Umbilical cord (tissue), 2 donors: ENCODE measurements around the gene DCUN1D4. TPM values are rescaled to one million over a fixed set of nuclear protein-coding genes. Genes with fewer than 3 reads are reported as not detected.

Source experiments
- DNase-seq: peaks from one replicate; pipeline ENCODE4 v3.0.0-alpha.2; 2015; ENCODE audit warnings: low spot score
- total RNA-seq: library from RNA; depleted of rRNA; stranded (reverse); fragments of >200 nt; gene quantifications from one replicate; pipeline ENCODE4 v1.2.3, GENCODE V29; 2014; ENCODE audit warnings: low replicate concordance; ENCODE audit not compliant: insufficient read depth

Gene DCUN1D4
- total RNA-seq, 1 donor from 2014 or later: 85.0 TPM

- DNase-seq: no peak
Measured at GRCh38 chr4:51853027-51853682, 10.2 kb downstream of the DCUN1D4 start.

DNA sequence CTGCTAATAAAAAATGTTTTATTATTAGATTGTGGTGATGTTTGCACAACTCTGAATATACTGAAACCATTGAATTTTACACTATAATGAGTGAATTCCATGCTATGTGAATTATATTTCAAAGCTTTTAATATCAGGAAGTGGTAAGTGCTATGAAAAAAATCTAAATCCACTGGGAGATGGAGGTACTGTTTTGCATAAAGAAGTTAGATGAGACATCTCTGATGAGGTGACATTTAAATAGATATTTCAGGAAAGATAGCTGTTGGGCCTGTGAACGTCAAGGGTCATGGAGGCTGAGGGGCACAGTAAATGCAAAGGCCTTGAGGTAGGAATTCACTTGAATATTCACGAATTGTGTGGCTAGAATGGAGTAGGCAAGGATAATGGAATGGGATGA, 12.3 kb downstream of the DCUN1D4 start:
- DNase-seq: no peak

DNA sequence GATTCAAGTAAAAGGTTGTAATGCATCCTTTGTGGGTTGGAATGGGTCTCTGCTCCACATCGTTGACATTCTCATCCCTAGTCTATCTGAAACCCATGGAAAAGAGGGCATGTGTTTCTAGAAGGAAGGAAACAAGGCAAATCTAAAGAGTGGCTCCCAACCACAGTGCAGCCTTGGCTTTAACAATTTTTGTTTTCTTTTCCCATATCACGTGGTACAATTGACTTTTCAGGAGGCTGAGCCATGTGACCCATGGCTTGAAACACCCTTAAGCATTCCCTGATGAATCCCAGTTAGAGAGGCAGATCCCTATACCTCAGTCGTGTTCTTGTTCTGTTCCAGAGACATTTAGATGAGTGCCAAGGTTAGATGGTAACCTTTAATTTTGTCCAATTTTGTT, 12.8 kb downstream of the DCUN1D4 start:
- DNase-seq: no peak

- DNase-seq: no peak
Measured at GRCh38 chr4:51858605-51859202, 15.8 kb downstream of the DCUN1D4 start.

DNA sequence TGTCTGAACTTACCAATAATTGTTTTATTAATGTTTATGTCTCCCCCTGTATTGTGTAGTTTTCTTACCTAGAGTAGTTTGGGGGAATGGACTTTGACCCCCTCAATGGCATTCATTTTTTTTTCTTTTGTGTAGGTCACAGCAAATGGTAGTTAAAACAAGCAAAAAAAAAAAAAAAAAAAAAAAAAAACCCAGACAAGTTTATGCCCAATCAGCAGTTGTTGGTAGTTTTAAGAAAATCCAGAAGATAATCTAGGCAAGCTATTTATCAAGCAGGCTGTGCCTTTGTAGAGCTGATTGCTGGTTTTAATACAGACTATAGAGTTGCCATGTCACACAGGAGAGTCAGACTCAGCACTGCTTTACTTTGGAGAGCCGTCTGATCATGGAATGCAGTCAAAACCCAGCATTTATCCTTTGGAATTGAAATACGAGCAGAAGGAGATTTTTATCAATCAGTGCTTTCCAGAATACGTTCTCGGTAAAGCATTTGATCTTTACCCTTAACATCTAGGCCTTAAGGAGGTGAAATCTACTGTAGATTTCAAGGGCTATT, 16.6 kb downstream of the DCUN1D4 start:
- peak; percentile 89 for DNase-seq

GRCh38 chr4:51862199-51862598, 19.2 kb downstream of the DCUN1D4 start:
- DNase-seq: no peak

- no peak for DNase-seq
Measured at GRCh38 chr4:51862781-51863180, 19.8 kb downstream of the DCUN1D4 start.

- DNase-seq: no peak
Measured at GRCh38 chr4:51865717-51866116, 22.8 kb downstream of the DCUN1D4 start.

GRCh38 chr4:51866835-51867234, 23.9 kb downstream of the DCUN1D4 start:
- no peak for DNase-seq

DNA sequence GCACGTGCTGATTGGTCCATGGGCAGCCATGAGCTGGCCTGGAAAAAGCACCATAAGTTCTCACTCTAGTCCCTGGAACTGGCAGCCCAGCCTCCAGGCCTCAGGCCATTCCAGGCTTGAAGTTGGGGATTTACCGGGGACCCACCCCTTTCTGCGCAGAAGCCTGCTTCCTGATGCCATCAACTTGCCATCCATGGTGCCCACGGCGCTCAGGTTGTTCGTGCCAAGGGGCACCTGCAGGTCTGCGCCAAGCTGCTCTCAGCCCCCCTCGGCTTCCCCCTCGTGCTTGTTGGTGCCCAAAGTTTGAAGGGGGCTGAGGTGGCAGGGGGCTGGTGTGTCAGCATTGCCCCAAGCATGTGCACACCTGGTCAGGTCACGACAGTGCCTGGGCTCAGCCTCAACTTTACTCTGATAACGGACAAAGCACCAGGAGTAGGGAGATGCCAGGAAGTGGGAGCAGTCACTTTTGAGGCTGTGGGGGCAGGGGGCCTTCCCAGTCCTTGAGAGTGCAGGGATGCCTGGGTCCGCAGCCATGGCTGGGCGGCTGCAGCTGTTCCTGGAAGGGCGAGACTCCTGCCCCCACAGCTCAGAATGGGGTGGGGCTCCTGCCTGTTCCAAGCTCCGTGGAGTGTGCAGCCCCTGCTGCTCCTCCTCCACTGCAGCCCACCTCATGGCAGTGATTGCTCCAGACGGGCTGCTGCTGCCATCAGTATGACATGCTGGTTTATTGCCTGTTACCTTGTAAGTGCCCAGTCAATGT, 24.9 kb downstream of the DCUN1D4 start:
- DNase-seq: no peak

DNA sequence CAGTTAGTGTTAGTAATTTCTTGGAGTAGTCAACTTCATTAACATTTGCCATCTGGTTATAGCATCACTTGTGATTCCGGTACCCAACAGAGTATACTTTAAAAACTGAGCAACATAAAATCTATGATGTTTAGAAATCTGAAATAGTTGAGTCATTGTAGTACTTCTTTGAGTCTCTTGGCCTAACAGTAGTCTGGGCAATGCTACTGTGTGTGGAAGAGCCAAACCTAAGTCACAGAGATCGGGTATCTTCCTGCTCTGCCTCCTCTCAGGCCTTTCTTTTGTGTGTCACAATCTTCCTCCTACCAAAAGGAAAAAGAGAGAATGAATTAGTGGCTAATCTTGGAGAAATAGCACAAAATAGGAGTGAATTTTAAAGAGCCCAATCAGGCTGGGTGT, 25.5 kb downstream of the DCUN1D4 start:
- DNase-seq: no peak

- DNase-seq: no peak
Measured at GRCh38 chr4:51870441-51871188, 27.7 kb downstream of the DCUN1D4 start.

GRCh38 chr4:51872283-51872997, 29.5 kb downstream of the DCUN1D4 start:
- DNase-seq: no peak

DNA sequence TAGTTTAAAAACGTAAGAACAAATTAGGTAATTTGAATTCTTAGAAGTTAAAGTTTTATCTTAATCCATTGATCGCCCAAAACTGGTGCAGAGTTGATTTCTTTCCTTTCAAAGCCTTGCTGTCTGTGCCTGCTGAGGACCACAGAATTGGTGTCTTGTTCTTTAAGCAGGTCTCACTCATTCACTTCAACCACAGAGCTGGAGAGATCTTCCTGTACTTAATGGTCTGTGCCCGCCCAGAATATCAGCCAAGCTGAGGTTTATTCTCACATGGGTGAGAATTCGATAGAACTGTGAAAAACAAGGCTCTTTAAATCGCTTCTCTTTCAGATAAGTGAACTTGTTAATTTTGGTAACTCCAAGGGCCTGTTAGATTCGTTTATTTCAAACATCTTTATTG, 31.6 kb downstream of the DCUN1D4 start:
- DNase-seq: no peak

- DNase-seq: peak; percentile 66
Measured at GRCh38 chr4:51878431-51878830, 35.5 kb downstream of the DCUN1D4 start.

DNA sequence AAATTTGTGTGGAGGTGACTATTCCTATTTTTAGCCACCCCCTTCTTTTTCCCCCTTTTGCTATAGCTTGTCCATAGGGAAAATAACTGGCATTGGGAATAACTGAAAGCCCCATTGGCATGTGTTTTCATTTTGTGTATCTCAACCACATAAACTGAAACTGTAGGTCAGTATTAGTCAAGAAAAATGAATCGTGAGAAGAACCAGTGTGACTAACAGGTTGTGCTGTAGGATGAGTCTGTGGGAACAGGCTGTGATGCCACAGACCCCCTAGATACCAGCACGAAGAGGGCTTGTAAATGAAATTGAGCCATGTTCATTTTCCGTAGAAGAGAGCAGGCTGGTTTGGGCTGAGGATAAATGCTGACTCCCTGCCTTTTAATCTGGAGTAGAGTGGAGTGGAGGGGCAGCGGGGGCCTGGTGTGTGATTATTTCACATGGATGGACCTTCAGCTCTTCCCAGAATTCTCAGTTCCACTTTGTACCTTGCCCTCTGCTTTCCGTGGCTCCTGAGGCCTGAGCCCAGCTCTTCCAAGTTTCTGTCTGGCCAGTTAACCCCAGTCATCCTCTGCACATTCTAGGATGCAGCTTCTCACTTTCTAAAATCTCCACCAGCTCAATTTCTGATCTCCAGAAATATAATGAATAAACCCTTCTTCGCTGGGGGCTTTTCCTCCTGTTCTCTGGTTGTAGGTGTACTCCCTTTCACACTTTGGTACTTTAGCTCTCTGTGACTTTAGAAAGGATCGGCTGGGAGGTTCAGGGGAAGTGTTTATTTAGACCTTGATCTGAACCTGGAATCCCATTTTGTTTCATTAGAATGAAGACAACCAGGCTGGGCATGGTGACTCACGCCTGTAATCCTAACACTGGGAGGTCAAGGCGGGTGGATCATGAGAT, 37.3 kb downstream of the DCUN1D4 start:
- no peak for DNase-seq

DNA sequence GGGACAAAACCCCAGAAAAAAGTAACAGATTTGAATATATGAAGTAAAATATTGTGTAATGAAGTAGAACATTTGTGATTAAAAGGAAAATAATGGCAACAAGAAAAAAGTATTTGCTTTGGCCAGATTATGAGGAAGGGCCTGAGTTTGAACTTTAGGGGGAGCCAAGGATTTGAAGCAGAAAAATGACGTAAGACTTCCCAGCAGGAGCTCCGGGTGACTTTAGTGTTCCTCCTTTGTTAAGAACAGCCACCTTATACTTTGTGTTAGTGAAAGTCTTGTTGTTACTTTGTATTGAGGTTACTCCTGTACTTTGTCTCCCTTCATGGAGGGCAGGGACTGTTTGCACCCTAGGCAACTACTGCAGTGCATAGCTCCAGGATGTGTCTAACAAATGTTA, 41.1 kb downstream of the DCUN1D4 start:
- DNase-seq: no peak

DNA sequence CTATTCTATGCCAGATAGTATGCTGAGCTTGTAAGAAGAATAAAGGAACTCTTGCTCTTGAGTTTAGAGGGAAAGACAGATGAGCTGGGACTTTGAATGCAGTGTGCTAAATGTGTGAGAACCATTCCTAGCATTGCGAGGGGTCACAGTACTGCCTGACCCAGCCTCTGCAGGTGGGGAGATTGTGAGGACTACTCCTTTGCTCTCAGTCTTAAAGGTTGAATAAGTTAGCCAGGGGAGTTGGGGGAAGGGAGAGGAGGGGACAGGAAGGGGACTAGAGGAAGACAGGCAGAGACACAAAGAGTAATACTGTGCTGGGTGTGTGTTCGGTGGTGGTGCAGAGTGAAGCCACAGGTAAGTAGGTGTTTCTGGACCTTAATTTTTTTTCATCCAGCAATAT, 41.7 kb downstream of the DCUN1D4 start:
- no peak for DNase-seq

DNA sequence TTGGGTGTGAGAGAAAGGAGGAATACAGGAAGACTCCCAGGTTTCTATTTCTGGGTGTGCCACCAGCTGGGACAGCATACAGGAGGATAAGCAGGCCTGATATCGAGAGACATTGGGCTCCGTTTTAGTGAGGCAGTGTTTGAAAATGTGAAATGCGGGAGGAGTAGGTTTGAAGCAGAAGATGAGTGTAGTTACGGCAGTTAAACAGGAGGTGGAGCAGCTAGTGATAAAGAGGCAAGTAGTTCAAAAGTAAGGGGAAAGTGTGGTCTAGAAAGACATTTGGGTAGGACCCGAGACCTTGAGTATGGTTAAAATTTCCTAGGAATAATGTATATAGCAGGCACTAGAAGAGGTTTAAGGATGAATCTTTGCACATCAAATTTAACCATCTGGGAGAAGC, 42.4 kb downstream of the DCUN1D4 start:
- no peak for DNase-seq

DNA sequence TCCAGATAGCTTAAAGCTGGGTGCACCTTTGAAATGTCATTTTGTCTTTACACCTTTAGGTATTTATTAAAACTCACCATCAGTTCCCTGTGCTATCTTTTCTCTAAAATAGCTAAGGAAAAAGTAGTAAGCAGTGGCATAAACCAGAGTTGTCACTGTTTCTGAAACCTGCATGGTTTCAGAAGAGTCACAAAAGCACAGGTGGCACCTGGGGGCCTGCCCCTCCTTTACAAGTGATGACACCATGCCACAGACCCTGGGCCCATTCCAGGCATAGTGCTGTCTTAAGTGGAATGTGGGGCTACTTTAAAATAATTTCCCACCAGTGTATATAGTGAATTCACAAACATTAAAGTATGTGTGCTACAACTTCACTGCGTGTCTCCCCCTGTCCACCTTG, 47.8 kb downstream of the DCUN1D4 start:
- no peak for DNase-seq
